ENCODE measurements around the gene SPACA9.
A peak's percentile ranks its signal among the peaks of the same experiment; 100 is the strongest.

SPACA9 gene

DNA sequence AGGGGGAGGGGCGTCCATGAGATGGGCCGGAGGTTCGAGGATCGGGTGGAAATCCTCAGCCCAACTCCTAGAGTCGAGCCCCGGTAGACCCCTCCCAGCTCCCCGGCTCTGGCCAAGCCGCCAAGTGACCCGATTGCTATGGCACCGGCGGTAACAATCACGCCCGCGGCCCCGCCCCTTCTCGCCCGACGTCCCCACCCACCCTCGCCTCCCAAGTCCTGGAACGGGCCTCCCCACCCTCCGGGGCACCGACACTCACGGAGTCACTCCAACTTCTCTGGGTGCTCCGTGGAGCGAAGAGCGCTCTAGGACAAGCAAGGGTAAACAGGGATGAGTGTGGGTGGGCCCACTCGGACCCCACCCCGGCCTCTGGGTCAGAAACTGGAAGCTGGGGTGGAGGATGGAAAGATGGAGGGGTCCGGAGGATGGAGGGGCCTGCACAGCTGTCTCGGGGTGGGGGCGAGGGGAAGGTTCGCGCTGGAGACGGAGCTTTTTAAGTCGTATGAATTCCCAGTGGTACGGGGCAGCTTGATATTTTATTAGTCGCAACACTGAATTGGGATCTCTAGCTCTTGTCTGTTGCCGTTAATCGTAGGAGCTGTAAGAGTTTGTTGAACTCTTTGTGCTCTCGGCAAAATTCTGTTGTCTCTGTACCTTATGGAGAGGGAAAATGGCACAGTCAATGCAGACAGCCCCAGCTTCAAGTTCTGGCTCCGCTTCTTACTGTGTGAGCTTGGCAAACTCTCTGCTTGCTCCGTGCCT is at the start of gene SPACA9:
SPACA9 (plus strand) TSS at position 204 of the 762 bp plus-strand sequence. CDS start 5,050 bp downstream, outside the sequence.
- peak within 1 kb of the TSS; percentile 70 to 87 for H3K27ac ChIP-seq
- peak; percentile 92 for DNase-seq (ENCODE audit: low spot score)
- peak within 1 kb of the TSS; percentile 92 for H3K4me3 ChIP-seq
- TF ChIP-seq, protein P1, sequence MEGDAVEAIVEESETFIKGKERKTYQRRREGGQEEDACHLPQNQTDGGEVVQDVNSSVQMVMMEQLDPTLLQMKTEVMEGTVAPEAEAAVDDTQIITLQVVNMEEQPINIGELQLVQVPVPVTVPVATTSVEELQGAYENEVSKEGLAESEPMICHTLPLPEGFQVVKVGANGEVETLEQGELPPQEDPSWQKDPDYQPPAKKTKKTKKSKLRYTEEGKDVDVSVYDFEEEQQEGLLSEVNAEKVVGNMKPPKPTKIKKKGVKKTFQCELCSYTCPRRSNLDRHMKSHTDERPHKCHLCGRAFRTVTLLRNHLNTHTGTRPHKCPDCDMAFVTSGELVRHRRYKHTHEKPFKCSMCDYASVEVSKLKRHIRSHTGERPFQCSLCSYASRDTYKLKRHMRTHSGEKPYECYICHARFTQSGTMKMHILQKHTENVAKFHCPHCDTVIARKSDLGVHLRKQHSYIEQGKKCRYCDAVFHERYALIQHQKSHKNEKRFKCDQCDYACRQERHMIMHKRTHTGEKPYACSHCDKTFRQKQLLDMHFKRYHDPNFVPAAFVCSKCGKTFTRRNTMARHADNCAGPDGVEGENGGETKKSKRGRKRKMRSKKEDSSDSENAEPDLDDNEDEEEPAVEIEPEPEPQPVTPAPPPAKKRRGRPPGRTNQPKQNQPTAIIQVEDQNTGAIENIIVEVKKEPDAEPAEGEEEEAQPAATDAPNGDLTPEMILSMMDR (IDR thresholded peaks at IDR 0.05), result no peak

DNA sequence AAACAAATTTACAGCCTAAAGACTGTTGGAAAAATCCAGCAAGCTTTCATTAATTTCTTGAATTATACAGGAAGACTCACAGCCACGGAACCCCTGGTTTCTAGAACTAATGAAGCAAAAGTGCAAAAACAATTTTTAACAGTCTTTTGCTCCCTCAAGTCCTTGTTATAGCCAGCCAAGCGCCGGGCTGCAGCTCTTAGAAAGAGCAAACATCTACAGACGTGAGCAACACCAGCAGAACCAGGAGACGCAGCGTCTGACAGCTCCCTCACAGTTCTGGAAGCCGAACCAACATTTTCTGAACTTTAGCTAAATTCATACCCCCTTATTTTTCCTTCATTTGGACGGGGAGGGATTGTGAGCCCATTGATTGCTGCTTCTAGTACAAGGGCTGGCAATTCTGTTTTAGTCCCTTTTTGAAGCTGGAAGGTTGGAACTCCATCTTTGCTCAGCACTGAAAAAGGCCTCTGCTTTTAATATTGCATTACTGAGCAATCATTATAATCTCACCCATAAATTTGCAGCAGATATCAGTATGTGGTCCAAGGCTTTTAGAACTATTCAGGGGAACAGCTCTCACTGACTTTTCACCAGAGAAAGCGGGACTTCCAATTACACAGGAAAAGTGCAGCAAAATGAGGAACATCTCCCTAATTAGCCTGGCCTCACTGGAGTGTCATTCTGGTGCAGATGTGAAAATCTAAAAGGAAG is 46.4 kb upstream of the SPACA9 start:
- TF ChIP-seq, protein P1 (IDR thresholded peaks at IDR 0.05), result no peak
- DNase-seq (ENCODE audit: low spot score), result no peak

DNA sequence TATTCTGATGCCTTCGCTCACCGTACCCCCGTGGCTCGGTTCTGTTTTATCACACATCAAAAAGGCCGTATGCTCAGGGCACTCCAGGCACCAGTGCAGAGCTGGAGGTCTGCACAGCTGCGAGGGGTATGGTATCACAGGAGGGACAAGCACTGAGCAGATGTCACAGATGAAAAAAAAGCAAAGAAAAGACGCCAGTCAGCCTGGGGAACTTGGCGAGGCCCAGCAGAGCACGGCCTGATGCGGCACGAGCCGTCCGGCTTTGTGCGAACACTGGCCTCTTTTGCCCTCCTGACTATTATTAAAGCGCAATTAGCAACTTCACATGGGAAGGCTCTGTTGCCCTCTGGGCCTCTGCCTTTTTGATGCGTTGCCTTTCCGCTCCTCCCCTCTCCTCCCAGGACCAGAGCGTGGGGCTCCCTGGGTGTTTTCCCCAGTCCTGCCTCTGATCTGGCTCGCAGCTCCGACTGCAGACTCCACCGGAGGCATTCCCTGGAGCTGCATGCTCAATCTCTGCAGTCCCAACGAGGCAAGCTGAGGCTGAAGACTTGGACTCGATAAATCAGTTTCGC is 45.1 kb upstream of the SPACA9 start:
- no peak overlapping the region for H3K4me3 ChIP-seq
- TF ChIP-seq, protein P1 (IDR thresholded peaks at IDR 0.05), result no peak
- H3K27ac ChIP-seq, result no peak overlapping the region
- DNase-seq (ENCODE audit: low spot score), result no peak

More for the DNA sequence above, 46.4 kb upstream of the SPACA9 start:
- Histone ChIP-seq H3K4me3 (no peak overlapping the region), H3K27ac (no peak overlapping the region)

DNA sequence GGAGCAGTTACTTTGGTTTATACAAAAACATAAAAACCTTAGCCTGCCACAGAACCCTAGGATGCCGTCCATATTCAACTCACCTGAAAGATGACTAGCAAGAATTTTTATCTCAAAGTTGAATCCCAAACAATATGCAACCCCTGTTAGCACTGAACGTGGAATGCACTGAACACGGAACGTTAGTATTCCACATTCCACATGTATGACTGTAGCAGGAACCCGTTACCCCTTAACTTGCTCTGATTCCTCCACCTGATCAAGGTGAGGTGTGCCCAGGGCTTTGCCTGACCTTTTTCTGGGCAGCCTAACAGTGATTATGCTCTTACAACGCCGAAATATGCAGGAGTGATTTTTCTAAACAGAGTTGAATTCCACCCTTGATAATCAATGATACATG is 44.4 kb upstream of the SPACA9 start:
- no peak overlapping the region for H3K4me3 ChIP-seq
- H3K27ac ChIP-seq, result no peak overlapping the region
- no peak for DNase-seq (ENCODE audit: low spot score)
- TF ChIP-seq, protein P1 (IDR thresholded peaks at IDR 0.05), result no peak

DNA sequence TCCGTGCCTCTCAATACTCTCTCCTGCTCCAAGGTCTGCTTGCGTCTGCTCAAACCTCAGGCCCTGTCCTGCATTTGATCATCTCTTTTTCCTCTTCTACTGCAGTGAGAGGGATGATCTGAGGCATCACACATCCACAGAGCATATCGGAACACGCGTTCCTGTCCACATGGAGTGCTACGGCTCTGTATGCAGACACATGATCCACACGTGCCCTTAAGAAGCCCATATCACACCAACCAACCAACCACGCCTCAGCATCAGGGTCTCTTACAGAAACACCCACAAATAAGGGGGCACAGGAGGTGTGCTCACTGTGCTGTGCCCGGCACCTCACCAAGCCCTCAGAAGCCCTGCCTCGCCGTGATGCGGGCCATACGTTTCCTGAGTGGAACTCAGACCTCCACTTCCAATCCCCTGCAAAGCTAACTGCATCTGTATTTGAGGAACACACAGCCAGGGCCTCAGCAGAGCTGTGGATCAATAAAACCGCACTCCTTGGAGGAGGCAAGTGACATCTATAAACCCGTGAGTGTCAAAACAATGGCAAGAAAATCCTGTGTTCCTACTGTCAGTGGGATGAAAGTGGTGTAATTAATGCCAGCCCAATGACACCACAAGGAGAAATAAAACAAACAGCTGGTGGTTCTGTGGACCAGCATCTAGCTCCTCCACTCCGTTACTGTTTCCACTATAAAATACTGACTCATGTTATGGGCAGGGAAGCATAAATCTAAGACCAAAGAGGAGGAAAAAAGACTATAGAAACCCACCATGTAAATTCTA is 41.0 kb upstream of the SPACA9 start:
- no peak for DNase-seq (ENCODE audit: low spot score)
- TF ChIP-seq, protein P1 (IDR thresholded peaks at IDR 0.05), result no peak
- no peak overlapping the region for H3K27ac ChIP-seq
- no peak overlapping the region for H3K4me3 ChIP-seq

DNA sequence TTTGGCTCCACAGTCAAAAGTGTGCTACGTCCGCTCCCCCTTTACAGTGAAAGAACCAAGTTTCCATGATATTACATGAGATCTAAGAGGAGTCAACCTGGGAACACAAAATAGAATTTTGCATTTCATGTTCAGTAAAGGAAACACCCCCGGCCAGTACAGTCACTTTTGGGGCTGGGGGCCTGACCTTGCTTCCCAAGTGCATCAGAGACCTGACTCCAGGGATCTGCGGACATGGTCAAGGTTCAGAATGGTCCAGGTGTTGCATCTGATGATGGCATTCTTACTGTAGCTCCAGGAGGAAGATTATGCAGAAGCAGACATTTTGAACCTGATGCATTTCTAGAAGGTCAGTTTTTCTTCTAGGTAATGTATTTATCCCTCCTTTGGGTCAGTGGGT is 40.4 kb upstream of the SPACA9 start:
- Histone ChIP-seq H3K27ac (no peak overlapping the region), H3K4me3 (no peak overlapping the region)
- DNase-seq (ENCODE audit: low spot score), result no peak
- TF ChIP-seq, protein P1 (IDR thresholded peaks at IDR 0.05), result no peak

Data from coronary artery (tissue), 2 donors.